ENCODE measurements around the gene TFPI.
"Not testable (repeated sequence)": the region's sequence is repeated elsewhere in the genome, so short reads cannot be mapped to it uniquely, and the experiment has no call there.

The TFPI gene

GRCh38 chr2:187527262-187527661 is 27.0 kb downstream of the TFPI start:
- no peak for DNase-seq

- no peak for DNase-seq
Measured at GRCh38 chr2:187526792-187527191, 27.4 kb downstream of the TFPI start.

- DNase-seq, result no peak
Measured at GRCh38 chr2:187525163-187525900, 28.9 kb downstream of the TFPI start.

GRCh38 chr2:187523325-187523724 is 30.9 kb downstream of the TFPI start:
- DNase-seq, result no peak

- no peak for DNase-seq
Measured at GRCh38 chr2:187520121-187520624, 34.1 kb downstream of the TFPI start.

DNA sequence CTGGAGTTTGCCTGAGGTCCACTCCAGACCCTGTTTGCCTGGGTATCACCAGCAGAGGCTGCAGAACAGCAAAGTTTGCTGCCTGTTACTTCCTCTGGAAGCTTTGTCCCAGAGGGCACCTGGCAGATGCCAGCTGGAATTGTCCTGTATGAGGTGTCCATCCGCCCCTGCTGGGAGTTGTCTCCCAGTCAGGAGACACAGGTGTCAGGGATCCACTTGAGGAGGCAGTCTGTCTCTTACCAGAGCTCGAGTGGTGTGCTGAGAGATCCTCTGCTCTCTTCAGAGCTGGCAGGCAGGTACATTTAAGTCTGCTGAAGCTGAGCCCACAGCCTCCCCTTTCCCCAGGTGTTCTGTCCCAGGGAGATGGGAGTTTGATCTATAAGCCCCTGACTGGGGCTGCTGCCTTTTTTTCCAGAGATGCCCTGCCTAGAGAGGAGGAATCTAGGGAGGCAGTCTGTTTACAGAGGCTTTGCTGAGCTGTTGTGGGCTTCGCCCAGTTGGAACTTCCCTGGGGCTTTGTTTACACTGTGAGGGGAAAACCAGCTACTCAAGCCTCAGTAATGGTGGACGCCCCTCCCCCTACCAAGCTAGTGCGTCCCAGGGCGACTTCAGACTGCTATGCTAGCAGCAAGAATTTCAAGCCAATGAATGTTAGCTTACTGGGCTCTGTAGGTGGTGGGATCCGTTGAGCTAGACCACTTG is 34.7 kb downstream of the TFPI start:
- no peak for DNase-seq

DNA sequence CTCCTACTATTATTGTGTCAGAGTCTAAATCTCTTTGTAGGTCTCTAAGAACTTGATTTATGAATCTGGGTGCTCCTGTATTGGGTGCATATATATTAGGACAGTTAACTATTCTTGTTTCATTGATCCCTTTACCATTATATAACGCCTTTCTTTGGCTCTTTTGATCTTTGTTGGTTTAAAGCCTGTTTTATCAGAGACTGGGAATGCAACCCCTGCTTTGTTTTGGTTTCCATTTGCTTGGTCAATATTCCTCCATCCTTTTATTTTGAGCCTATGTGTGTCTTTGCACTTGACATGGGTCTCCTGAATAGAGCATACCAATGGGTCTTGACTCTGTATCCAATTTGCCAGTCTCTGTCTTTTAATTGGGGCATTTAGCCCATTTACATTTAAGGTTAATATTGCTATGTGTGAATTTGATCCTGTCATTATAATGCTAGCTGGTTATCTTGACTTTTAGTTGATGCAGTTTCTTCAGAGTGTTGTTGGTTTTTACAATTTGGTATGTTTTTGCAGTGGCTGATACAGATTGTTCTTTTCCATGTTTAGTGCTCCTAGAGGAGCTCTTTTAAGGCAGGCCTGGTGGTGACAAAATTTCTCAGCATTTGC is 36.4 kb downstream of the TFPI start:
- DNase-seq, result not testable (repeated sequence)

DNA sequence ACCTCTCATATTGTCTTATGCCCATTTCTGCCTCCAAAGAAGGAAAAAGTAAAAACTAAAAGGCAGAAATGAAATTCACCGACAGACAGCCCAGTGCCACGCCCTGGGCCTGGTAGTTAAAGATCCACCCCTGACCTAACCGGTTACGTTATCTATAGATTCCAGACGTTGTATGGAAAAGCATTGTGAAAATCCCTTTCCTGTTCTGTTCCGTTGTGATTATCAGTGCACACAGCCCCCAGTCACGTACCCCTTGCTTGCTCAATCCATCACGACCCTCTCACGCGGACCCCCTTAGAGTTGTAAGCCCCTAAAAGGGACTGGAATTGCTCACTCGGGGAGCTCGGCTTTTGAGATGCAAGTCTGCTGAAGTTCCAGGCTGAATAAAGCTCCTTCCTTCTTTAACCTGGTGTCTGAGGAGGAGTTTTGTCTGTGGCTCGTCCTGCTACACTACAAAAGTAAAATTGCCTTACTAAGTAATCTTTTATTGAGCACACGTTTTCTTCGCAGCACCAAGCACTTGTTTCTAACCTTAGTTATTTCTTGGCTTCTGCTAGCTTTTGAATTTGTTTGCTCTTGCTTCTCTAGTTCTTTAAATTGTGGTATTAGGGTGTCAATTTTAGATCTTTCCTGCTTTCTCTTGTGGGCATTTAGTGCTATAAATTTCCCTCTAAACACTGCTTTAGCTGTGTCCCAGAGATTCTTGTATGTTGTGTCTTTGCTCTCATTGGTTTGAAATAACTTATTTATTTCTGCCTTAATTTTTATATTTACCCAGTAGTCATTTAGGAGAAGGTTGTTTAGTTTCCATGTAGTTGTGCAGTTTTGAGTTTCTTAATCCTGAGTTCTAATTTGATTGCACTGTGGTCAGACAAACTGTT is 37.4 kb downstream of the TFPI start:
- not testable (repeated sequence) for DNase-seq

GRCh38 chr2:187514930-187515329 is 39.3 kb downstream of the TFPI start:
- DNase-seq, result no peak

- DNase-seq, result not testable (repeated sequence)
Measured at GRCh38 chr2:187514235-187514829, 39.9 kb downstream of the TFPI start.

- not testable (repeated sequence) for DNase-seq
Measured at GRCh38 chr2:187513460-187514234, 40.6 kb downstream of the TFPI start.

- no peak for DNase-seq
Measured at GRCh38 chr2:187511356-187512315, 42.6 kb downstream of the TFPI start.

DNA sequence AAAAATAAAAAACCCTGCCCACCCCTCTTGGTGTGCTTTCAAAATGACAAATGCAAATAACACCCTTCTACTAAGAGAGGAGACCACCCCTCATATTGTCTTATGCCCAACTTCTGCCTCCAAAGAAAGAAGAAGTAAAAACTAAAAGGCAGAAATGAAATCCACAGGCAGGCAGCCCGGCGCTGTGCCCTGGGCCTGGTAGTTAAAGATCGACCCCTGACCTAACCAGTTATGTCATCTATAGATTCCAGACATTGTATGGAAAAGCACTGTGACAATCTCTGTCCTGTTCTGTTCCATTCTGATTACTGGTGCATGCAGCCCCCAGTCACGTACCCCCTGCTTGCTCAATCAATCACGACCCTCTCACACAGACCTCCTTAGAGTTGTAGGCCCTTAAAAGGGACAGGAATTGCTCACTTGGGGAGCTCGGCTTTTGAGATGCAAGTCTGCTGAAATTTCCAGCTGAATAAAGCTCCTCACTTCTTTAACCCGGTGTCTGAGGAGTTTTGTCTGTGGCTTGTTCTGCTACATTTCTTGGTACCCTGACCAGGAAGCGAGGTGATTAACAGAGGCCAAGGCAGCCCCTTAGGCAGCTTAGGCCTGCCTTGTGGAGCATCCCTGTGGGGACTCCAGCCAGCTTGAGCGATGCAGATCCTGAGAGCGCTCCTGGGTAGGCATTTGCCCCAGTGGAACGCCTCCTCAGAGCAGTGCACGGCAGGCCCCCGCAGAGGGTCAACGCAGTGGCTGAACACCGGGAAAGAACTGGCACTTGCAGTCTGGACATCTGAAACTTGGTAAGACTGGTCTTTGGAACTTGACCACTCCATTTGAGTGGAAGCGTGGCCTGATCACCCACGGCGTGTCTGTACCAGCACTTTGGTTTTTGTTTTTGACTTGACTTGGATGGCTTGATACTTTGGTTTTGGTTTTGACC is 43.5 kb downstream of the TFPI start:
- DNase-seq, result peak; percentile 69

DNA sequence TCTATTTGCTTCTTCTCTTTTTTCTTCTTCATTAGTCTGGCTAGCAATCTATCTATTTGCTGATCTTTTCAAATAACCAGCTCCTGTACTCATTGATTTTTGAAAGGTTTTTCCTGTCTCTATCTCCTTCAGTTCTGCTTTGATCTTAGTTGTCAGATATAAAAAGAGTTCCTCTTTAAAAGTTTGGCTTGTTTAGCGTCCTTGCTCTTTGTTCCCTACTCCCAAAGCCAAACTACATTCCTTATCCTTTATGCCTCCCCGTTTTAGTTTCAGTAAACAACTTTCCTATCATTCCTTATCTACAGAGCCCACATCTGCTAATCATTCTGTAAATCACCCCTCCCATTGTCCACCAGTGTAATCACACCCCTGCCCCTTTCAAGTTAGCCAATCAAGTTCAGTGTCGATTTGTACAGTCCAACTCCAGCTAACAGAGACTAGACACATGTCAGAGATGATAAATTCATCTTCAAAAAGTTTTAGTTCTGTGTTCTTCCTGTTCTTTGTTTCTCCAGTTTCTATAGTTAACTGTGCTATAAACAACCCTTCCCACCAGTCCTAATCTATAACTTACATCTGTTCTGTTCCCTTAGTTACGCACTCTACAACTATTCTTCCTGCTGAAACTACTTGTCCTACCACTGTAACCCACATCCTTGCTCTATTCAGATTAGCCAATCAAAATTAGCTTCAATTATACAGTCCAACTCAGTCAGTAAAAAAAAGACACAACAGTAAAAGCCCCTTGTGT is 44.4 kb downstream of the TFPI start:
- DNase-seq, result peak; percentile 84

GRCh38 chr2:187506416-187506815 is 47.8 kb downstream of the TFPI start:
- DNase-seq, result no peak

DNA sequence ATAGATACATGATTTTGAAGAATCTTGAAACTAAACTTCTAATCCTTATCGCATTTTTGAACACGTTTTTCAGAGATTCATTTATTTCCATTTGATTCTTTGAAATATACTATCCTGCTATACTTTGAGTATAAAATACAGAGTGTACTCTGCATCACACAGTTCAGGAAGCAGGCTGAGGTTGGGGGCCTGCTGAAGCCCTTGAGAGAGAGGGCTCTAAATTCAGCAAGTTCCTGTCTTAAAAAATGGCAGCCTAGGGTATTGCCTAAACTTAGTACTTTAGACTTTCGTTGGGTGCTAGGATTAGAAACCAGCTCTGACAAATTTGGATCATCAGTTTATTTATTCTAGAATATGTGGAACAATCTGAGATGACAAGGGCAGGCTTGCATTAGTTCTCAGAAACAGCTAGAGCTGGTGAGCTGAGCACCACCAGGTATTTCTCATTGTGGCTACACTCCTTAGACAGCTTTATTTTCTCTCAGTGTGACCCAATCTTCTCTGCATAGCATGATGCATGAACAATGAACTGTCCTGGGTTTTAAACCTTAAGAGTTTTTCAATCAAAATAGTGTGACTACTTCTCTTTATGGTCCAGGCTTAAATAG is 49.1 kb downstream of the TFPI start:
- no peak for DNase-seq

DNA sequence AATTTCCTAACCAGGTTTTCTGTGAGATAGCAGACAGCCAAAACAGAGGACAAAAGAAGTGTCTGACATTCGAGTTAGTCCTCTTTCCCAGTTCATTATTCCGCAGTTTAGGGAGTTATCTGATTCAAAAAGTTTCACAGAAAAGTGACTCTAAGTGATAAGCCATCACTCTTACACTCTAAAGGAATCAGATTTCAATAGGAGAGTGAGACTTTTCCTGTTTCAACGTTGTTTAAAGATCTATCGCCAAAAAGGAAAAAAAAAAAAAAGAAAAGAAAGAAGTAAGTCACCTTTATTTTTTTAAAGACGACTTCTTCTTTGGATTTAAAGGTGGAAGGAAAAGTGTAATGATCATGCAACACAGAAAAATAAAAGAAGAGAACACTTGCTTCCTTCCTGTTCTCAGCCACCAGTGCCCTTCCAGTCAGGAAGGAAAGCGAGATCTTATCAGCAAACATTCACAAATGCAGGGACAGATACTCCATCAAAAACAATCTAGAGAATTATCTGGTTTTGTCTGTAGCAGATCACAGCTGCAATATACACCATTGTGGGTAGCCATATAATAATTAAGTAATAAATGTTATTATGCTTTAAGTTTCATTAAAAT is 49.8 kb downstream of the TFPI start:
- no peak for DNase-seq

GRCh38 chr2:187503700-187504099 is 50.5 kb downstream of the TFPI start:
- DNase-seq, result no peak

Data from MV-4-11 (cell line).